A673 (cell line): ENCODE data around the gene RFK. TPM values are rescaled to one million over a fixed set of nuclear protein-coding genes. Genes with fewer than 3 reads are reported as not detected.

Experiments
- BruUV-seq: library from RNA; stranded (reverse); fragments of 400-500 nt; replicated peaks from 2 replicates; lab custom pipeline; 2021; lab: Mats Ljungman, UMichigan
- CTCF ChIA-PET: fragments of 300-600 bp; sonication (Branson Sonifier 250); formaldehyde crosslinking; loops from one replicate; lab custom pipeline; 2022; ENCODE audit warnings: antibody characterized with exemption; lab: Charles Lee
- POLR2A ChIA-PET: fragments of 300-600 bp; sonication (Branson Sonifier 250); formaldehyde crosslinking; loops from one replicate; lab custom pipeline; 2022; ENCODE audit warnings: antibody characterized with exemption; ENCODE audit not compliant: low non-redundant PET; lab: Charles Lee
- DNase-seq: peaks from one replicate; pipeline ENCODE4 v3.0.0-alpha.2; 2015; ENCODE audit warnings: low spot score
- H3K27ac ChIP-seq: fragments of 200-600 bp; sonication (generic); 2 replicates; pipeline ENCODE4 v1.5.1; 2016; ENCODE audit warnings: mixed run types, low read depth, mild to moderate bottlenecking, mixed read lengths, antibody characterized with exemption, low read length; ENCODE audit not compliant: poor library complexity, severe bottlenecking
- H3K27me3 ChIP-seq: fragments of 200-600 bp; sonication (generic); replicated peaks from 2 replicates; pipeline ENCODE4 v1.6.1; 2017; ENCODE audit warnings: mixed run types, low read depth, mild to moderate bottlenecking, mixed read lengths, antibody characterized with exemption, low read length; ENCODE audit not compliant: insufficient read depth, poor library complexity
- H3K36me3 ChIP-seq: fragments of 200-600 bp; sonication (generic); 2 replicates; pipeline ENCODE4 v1.6.1; 2016; ENCODE audit warnings: mixed run types, mild to moderate bottlenecking, mixed read lengths, antibody characterized with exemption, low read length; ENCODE audit not compliant: insufficient read depth, poor library complexity, severe bottlenecking
- H3K4me1 ChIP-seq: fragments of 200-600 bp; sonication (generic); 2 replicates; pipeline ENCODE4 v1.6.1; 2017; ENCODE audit warnings: mixed run types, mild to moderate bottlenecking, mixed read lengths, antibody characterized with exemption, low read length; ENCODE audit not compliant: insufficient read depth, poor library complexity, severe bottlenecking
- H3K4me3 ChIP-seq: fragments of 200-600 bp; sonication (generic); 2 replicates; pipeline ENCODE4 v1.5.1; 2016; ENCODE audit warnings: low read depth, mixed run types, mild to moderate bottlenecking, mixed read lengths, low read length; ENCODE audit not compliant: poor library complexity, severe bottlenecking
- H3K9me3 ChIP-seq: fragments of 200-600 bp; sonication (generic); 2 replicates; pipeline ENCODE4 v1.6.1; 2016; ENCODE audit warnings: mixed run types, low read depth, mild to moderate bottlenecking, mixed read lengths, antibody characterized with exemption, low read length; ENCODE audit not compliant: poor library complexity, severe bottlenecking
- EZH2 ChIP-seq: fragments of 200-600 bp; sonication (generic); IDR thresholded peaks from 2 replicates; pipeline ENCODE4 v1.6.1; 2017; ENCODE audit warnings: borderline replicate concordance, low read depth, mild to moderate bottlenecking, mixed read lengths, antibody characterized with exemption, low read length; ENCODE audit not compliant: poor library complexity, severe bottlenecking
- intact Hi-C: fragments of 100-400 bp; cut with micrococcal nuclease; formaldehyde crosslinking; loops from one replicate; pipeline ENCODE4 v1.10.0; 2022; ENCODE audit not compliant: unreplicated experiment
- total RNA-seq: library from RNA; stranded (reverse); gene quantifications from 2 replicates; pipeline ENCODE4 v1.2.3, GENCODE V29; 2021
- TF ChIP-seq, protein P1 (sequence below): fragments of 300-800, 200-600 bp; sonication (generic); conservative IDR thresholded peaks from 2 replicates; pipeline ENCODE4 v1.5.1; 2017; ENCODE audit warnings: low read depth, mild to moderate bottlenecking, antibody characterized with exemption, low read length, moderate library complexity, mixed read lengths

The RFK gene
- total RNA-seq, 1 experiment from 2014 or later: 22.1 TPM

DNA sequence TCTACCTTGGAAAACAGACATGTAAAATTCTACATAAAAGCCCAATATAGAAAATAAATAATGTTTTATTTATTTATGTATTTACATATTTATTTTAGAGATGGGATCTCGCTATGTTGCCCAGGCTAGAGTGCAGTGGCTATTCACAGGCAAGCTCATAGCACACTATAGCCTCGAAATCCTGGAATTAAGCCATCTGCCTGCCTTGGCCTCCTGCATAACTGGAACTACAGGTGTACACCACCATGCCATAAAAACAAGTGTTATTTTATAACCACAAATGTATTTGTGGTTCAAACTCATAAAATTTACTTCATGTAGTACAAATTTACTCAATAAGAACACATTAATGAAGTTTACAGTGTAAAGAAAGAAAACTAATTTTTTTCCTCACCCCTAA is 7.0 kb upstream of the RFK start:
- H3K4me3 ChIP-seq: no peak overlapping the region
- POLR2A ChIA-PET: no interaction called here
- no TSS peak for BruUV-seq
- no peaks in the 10 kb centered on the region for H3K36me3 ChIP-seq
- no peak for DNase-seq
- no peaks in the 10 kb centered on the region for H3K4me1 ChIP-seq
- no peaks in the 10 kb centered on the region for H3K9me3 ChIP-seq
- CTCF ChIA-PET: interaction anchor here (1.2 kb wide), 1 partner anchor 18 kb away, joined by 3 read pairs; no protein-coding TSS in a partner anchor
- TF ChIP-seq, protein P1, sequence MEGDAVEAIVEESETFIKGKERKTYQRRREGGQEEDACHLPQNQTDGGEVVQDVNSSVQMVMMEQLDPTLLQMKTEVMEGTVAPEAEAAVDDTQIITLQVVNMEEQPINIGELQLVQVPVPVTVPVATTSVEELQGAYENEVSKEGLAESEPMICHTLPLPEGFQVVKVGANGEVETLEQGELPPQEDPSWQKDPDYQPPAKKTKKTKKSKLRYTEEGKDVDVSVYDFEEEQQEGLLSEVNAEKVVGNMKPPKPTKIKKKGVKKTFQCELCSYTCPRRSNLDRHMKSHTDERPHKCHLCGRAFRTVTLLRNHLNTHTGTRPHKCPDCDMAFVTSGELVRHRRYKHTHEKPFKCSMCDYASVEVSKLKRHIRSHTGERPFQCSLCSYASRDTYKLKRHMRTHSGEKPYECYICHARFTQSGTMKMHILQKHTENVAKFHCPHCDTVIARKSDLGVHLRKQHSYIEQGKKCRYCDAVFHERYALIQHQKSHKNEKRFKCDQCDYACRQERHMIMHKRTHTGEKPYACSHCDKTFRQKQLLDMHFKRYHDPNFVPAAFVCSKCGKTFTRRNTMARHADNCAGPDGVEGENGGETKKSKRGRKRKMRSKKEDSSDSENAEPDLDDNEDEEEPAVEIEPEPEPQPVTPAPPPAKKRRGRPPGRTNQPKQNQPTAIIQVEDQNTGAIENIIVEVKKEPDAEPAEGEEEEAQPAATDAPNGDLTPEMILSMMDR: no peak
- TF ChIP-seq EZH2: no peak
- intact Hi-C loops: loop anchor here (5.0 kb wide), 2 partner anchors 51 to 256 kb away; no protein-coding TSS in a partner anchor
- H3K27ac ChIP-seq: no peak overlapping the region
- H3K27me3 ChIP-seq: no peaks in the 10 kb centered on the region

GRCh38 chr9:76400534-76401096 is 6.4 kb upstream of the RFK start:
- H3K4me3 ChIP-seq: no peak overlapping the region
- H3K27me3 ChIP-seq: no peaks in the 10 kb centered on the region
- no peak for DNase-seq
- intact Hi-C loops: loop anchor here (5.0 kb wide), 2 partner anchors 52 to 257 kb away; no protein-coding TSS in a partner anchor
- no peak overlapping the region for H3K27ac ChIP-seq
- CTCF ChIA-PET: no interaction called here
- TF ChIP-seq, protein P1: no peak
- POLR2A ChIA-PET: no interaction called here
- no peaks in the 10 kb centered on the region for H3K4me1 ChIP-seq
- H3K9me3 ChIP-seq: no peaks in the 10 kb centered on the region
- BruUV-seq: no TSS peak
- H3K36me3 ChIP-seq: no peaks in the 10 kb centered on the region

DNA sequence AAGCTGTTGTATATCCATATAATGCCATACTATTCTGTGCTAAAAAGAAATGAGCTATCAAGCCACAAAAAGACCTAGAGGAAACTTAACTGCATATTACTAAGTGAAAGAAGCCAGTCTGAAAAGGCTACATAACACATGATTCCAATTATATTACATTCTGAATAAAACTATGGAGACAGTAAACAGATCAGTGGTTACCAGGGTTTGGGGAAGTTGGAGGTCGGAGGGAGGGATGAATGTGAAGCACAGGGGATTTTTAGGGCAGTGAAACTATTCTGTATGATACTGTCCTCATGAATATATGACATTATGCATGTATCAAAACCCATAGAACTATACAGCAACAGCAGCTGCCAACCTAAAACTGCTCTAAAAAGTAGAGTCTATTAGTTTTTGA is 5.6 kb upstream of the RFK start:
- Histone ChIP-seq H3K27me3 (no peaks in the 10 kb centered on the region), H3K9me3 (no peaks in the 10 kb centered on the region), H3K4me3 (no peak overlapping the region), H3K27ac (no peak overlapping the region), H3K36me3 (no peaks in the 10 kb centered on the region), H3K4me1 (no peaks in the 10 kb centered on the region)
- TF ChIP-seq, protein P1: no peak
- no peak for TF ChIP-seq EZH2
- ChIA-PET CTCF (no interaction called here), POLR2A (no interaction called here)
- intact Hi-C loops: loop anchor here (5.0 kb wide), 2 partner anchors 52 to 257 kb away; no protein-coding TSS in a partner anchor
- BruUV-seq: no TSS peak
- DNase-seq: no peak
